GM12878 (cell line): ENCODE results near the gene LRRC57. TPM values are rescaled to one million over a fixed set of nuclear protein-coding genes. Genes with fewer than 3 reads are reported as not detected.

Experiments used
- ATAC-seq: fragments of 200-7000 bp; cut with Tn5 transposase; 3 replicates; pipeline ENCODE4 v1.9.1; 2020; ENCODE audit warnings: mild to moderate bottlenecking, moderate library complexity
- BruUV-seq: library from RNA; stranded (reverse); fragments of 400-500 nt; replicated peaks from 2 replicates; lab custom pipeline; 2021; lab: Mats Ljungman, UMichigan
- CTCF ChIA-PET: fragments of 300-600 bp; sonication (Branson Sonifier 250); formaldehyde crosslinking; extraction: SDS; loops from one replicate; lab custom pipeline; 2021; ENCODE audit warnings: inconsistent platforms; lab: Yijun Ruan, JAX
- POLR2A ChIA-PET: fragments of 350-600 bp; formaldehyde crosslinking; extraction: SDS; loops from one replicate; lab custom pipeline; 2021; ENCODE audit warnings: inconsistent platforms; lab: Charles Lee
- RAD21 ChIA-PET: fragments of 300-600 bp; sonication (Branson Sonifier 250); formaldehyde crosslinking; loops from one replicate; lab custom pipeline; 2023; ENCODE audit warnings: antibody characterized with exemption; ENCODE audit not compliant: unreplicated experiment; lab: Charles Lee
- SMC1A ChIA-PET: fragments of 300-600 bp; sonication (Branson Sonifier 250); formaldehyde crosslinking; loops from one replicate; lab custom pipeline; 2023; ENCODE audit not compliant: unreplicated experiment, uncharacterized antibody; lab: Charles Lee
- DNase-seq: peaks from one replicate; pipeline ENCODE4 v3.0.0-alpha.2; 2011; ENCODE audit warnings: low read depth, low spot score
- FAIRE-seq: peaks from 3 replicates; lab custom pipeline; 2011; peaks lifted over from hg19 to GRCh38; lab: Jason Lieb, UNC
- H2AFZ ChIP-seq: 2 replicates; pipeline ENCODE4 v1.6.0; 2011; ENCODE audit warnings: low read depth, low read length, control low read depth; ENCODE audit not compliant: control insufficient read depth
- H3K27ac ChIP-seq: 2 replicates; pipeline ENCODE4 v1.5.1; 2011; ENCODE audit warnings: control low read depth; ENCODE audit not compliant: control insufficient read depth, insufficient read depth
- H3K27me3 ChIP-seq, 2 experiments: replicated peaks in 1 of 2; 2 replicates each; pipeline versions ENCODE4 v1.6.0 to v1.6.1; 2011; ENCODE audit warnings: low read length in 1 of 2; ENCODE audit not compliant: control insufficient read depth in 2 of 2, insufficient read depth in 2 of 2
- H3K36me3 ChIP-seq, 2 experiments: 2 replicates each; pipeline ENCODE4 v1.5.1; 2011; ENCODE audit warnings: low read length in 1 of 2; ENCODE audit not compliant: control insufficient read depth in 2 of 2, insufficient read depth in 2 of 2
- H3K4me1 ChIP-seq: 2 replicates; pipeline ENCODE4 v1.6.1; 2011; ENCODE audit warnings: mild to moderate bottlenecking, low read length, moderate library complexity, mixed read lengths; ENCODE audit not compliant: control insufficient read depth, insufficient read depth
- H3K4me2 ChIP-seq: 2 replicates; pipeline ENCODE4 v1.6.0; 2011; ENCODE audit warnings: control low read depth; ENCODE audit not compliant: control insufficient read depth, insufficient read depth
- H3K4me3 ChIP-seq: fragments of 200-600 bp; sonication (generic); 2 replicates; pipeline ENCODE4 v1.5.1; 2016
- H3K79me2 ChIP-seq: 2 replicates; pipeline ENCODE4 v1.6.0; 2011; ENCODE audit warnings: low read length; ENCODE audit not compliant: control insufficient read depth, insufficient read depth
- H3K9ac ChIP-seq: 2 replicates; pipeline ENCODE4 v1.8.0; 2011; ENCODE audit warnings: low read length, control low read depth, mixed read lengths; ENCODE audit not compliant: control insufficient read depth, insufficient read depth
- H3K9me3 ChIP-seq: replicated peaks from 3 replicates; pipeline ENCODE4 v1.5.1; 2011; ENCODE audit warnings: mild to moderate bottlenecking, low read length; ENCODE audit not compliant: control insufficient read depth, insufficient read depth
- H4K20me1 ChIP-seq: 2 replicates; pipeline ENCODE4 v1.6.0; 2011; ENCODE audit not compliant: control insufficient read depth, insufficient read depth
- MEF2B ChIP-seq: fragments of 450-650 bp; IDR thresholded peaks from 2 replicates; pipeline ENCODE4 v1.6.1; 2018; ENCODE audit warnings: mild to moderate bottlenecking, moderate library complexity; ENCODE audit not compliant: partially characterized antibody, poor library complexity, severe bottlenecking
- REST ChIP-seq: IDR thresholded peaks from 2 replicates; pipeline ENCODE4 v1.6.1; 2012; ENCODE audit warnings: mild to moderate bottlenecking, low read depth, low read length
- WGBS: methylation state at CpG from one replicate; pipeline ENCODE4 v1.1.6; 2016; ENCODE audit warnings: low lambda C conversion rate; ENCODE audit not compliant: insufficient replicate concordance, insufficient coverage; ENCODE audit errors: missing lambda C conversion rate; 5-methylcytosine and 5-hydroxymethylcytosine counted together
- in situ Hi-C: fragments of 300-500 bp; cut with MboI; formaldehyde crosslinking; loops from 9 replicates; pipeline ENCODE4 v1.14.3; 2018; ENCODE audit warnings: mixed read lengths
- intact Hi-C: fragments of 100-400 bp; cut with micrococcal nuclease; formaldehyde crosslinking; loops from one replicate; pipeline ENCODE4 v1.14.2; 2022; ENCODE audit not compliant: unreplicated experiment
- polyA plus RNA-seq, 11 experiments: library from polyadenylated mRNA; depleted of rRNA in 4 of 11; unstranded in 6 of 11; stranded (reverse) in 5 of 11; fragments of >200 nt; fragmentation: Nextera tagmentation in 4 of 11; fragmentation: Illumina TruSeq in 1 of 11; extraction: Ambion mirVana in 4 of 11; extraction: Trizol in 1 of 11; gene quantifications; 1 replicate in 1 of 11; 2 replicates in 10 of 11; pipeline versions ENCODE4 v1.2.1 to v1.2.3, GENCODE V29; 2011 to 2016; ENCODE audit warnings: inconsistent platforms in 2 of 11, missing spikeins in 2 of 11, low read depth in 1 of 11
- total RNA-seq, 4 experiments: library from RNA; depleted of rRNA in 3 of 4; stranded (reverse); fragments of >200 nt in 3 of 4; fragmentation: Illumina TruSeq in 1 of 4; extraction: Trizol in 1 of 4; gene quantifications; 2 replicates each; pipeline versions ENCODE4 v1.2.1 to v1.2.3, GENCODE V29; 2013 to 2021

LRRC57 gene
- total and polyA plus RNA-seq, 10 of the 15 experiments (the other 5 are each of a cell fraction or from before 2014, with no cell fraction given): 5.2 to 15.7 (median 9.6) TPM

DNA sequence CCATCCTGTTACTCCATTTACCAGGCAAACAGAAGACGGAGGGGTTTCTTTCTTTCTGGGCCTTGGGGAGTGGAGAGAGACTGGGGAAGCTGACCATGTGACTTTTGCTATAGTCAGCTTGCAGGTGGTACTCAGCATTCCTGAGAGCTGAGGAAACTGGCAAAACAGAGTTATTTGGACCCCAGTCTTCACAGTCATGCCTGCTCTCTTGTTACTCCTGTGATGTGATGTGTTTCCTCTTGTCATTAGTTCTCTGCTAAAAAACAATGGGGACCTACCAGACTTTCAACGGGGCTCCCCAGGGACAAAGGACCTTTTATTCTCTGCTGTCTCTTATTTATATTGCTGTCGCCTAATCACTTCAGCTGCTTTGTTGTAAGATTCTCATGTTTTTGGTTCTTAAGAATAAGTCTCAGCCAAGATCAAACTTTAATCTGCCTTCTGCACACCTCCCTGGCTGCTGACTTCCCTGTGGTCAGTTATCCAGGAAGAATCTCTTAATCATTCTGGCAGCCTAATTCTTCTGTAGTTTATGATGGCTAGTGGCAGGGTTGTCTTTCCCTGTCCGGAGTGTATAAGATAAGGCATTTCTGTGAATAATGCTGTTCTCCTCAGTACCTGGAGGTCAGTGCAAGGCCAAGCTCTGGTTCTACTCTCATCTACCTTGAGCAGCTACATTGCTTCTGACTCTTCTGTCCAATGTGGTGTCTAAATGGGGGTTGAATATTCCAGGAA, 35.6 kb upstream of the LRRC57 start:
- H3K27ac ChIP-seq: no peak overlapping the region
- CTCF ChIA-PET: interaction anchor here (1.0 kb wide), 1 partner anchor 12 kb away, joined by 4 read pairs; no protein-coding TSS in a partner anchor

More for the DNA sequence above, 35.6 kb upstream of the LRRC57 start:
- H3K4me3 ChIP-seq: no peak overlapping the region
- DNase-seq: no peak
- H3K36me3 ChIP-seq: peaks cover 0 to 3% of the 10 kb centered on the region in 2 experiments; a peak in 2 of 4 replicates
- WGBS: 71% methylated on average over 4 of the region's 4 CpGs
- FAIRE-seq: no peak
- ATAC-seq: no peak
- no peak overlapping the region for H3K4me2 ChIP-seq
- intact Hi-C loops (loop anchor here (5.0 kb wide), 1 partner anchor 43 kb away; no protein-coding TSS in a partner anchor), in situ Hi-C loops (no loop called here)
- H4K20me1 ChIP-seq: no peaks in the 10 kb centered on the region
- ChIA-PET RAD21 (interaction anchor here (1.2 kb wide), 1 partner anchor 11 kb away, joined by 3 read pairs; no protein-coding TSS in a partner anchor), SMC1A (interaction anchor here (1.0 to 7.6 kb wide), 3 partner anchors 8 to 23 kb away, joined by 5 to 53 read pairs (median 8); partner anchors contain the start of gene STARD9), POLR2A (interaction anchor here (0.5 to 1.7 kb wide), 6 partner anchors 9 to 1163 kb away, joined by 3 to 5 read pairs (median 3); no protein-coding TSS in a partner anchor)
- no peaks in the 10 kb centered on the region; the same call in 1 of the 2 replicates for H3K79me2 ChIP-seq
- H2AFZ ChIP-seq: no peak overlapping the region
- TF ChIP-seq REST (no peak), MEF2B (peak; percentile 31)
- H3K4me1 ChIP-seq: no peaks in the 10 kb centered on the region; the same call in 1 of the 2 replicates
- H3K9ac ChIP-seq: no peak overlapping the region
- no peaks in the 10 kb centered on the region for H3K9me3 ChIP-seq
- BruUV-seq: no TSS peak
- no peaks in the 10 kb centered on the region for H3K27me3 ChIP-seq
